Stimulated activated CD4-positive, alpha-beta T cell treated with anti-CD3 and anti-CD28 coated beads, Interleukin-12 subunit alpha, Interleukin-12 subunit beta, amount 100 ng/mL, for 4 hours (primary cell): ENCODE results near the gene RIMBP2.

Source experiments
- DNase-seq: peaks from one replicate; pipeline ENCODE4 v3.0.0-alpha.2; 2020

RIMBP2 gene

DNA sequence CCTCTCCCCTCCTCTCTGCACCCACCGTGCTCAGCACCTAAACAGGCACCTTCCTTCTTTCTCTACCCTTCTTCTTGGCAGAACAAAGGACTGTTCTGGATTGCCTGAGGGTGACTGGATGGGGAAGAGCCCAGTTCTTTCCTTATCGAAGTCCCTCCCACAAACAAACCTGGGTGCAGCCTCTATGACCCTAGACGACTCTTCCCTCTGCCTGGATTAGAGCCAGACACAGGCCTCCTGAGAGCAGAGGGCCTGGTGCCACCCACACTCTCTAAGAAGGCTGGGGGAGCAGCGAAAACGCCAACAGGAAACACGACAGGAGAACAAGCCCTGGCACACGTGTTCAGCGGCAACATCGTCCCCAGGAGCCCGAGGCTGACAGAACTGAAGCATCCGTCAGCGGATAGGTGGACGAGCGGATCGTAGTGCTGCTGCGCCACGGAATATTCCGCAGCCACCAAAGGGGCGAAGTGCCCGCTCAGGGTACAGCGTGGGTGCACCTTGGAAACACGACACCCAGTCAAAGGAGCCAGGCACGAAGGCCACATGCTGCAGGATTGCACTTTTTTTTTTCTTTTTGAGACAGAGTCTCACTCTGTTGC, 38.0 kb downstream of the RIMBP2 start:
- no peak for DNase-seq

DNA sequence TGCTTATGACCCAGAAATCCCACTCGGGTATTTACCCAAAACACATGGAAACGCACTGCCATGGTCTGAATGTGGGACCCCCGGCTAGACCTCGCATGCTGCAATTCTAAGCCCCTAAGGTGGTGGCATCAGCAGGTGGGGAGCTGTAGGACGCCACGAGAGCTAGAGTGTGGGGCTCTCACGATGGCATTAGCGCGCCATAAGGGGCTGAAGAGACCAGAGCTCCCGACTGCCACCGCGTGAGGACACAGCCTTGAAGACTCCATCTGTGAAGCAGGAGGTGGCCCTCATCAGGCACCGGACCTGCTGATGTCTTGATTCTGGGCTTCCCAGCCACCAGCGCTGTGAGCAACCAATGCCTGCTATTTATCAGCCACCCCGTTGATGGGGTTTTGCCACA, 40.3 kb downstream of the RIMBP2 start:
- DNase-seq: no peak

- no peak for DNase-seq
These were observed 41.0 kb downstream of the RIMBP2 start for GRCh38 chr12:130675121-130675520.

DNA sequence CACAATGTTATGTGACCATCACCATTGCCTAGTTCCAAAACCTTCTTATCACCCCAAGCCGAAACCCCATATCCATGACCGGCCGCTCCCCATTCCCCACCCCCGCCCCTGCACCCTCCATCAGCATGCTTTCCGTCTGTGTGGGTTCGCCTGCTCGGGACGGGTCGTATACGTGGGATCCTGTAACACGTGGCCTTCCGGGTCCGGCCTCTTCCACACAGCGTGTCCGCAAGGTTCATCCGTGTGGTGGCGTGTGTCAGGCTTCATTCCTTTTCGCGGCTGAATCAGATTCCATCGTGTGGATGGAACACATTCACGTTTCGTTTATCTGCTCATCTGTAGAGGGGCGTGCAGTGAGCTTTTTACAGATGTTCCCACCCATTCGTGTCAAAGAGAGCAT, 41.4 kb downstream of the RIMBP2 start:
- no peak for DNase-seq

- DNase-seq: no peak
These were observed 42.9 kb downstream of the RIMBP2 start for GRCh38 chr12:130673036-130673705.

GRCh38 chr12:130672089-130672820, 43.8 kb downstream of the RIMBP2 start:
- no peak for DNase-seq

DNA sequence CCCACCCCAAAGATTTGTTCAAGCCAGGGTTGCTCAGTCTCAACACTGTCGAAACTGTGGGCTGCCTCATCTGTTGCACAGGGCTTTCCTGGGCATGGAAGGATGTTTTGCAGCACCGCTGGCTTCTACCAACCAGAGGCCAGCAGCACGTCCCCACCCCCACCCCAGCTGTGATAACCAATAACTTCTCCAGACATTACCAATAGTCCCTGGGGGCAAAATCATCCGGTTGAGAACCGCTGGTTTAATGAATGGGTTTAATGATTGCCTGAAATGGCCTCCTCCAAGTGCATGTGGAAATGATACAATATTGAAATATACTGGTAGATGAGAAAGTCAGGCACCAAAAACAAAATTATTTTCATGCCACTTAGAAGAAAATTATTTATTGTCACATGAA, 44.5 kb downstream of the RIMBP2 start:
- no peak for DNase-seq

DNA sequence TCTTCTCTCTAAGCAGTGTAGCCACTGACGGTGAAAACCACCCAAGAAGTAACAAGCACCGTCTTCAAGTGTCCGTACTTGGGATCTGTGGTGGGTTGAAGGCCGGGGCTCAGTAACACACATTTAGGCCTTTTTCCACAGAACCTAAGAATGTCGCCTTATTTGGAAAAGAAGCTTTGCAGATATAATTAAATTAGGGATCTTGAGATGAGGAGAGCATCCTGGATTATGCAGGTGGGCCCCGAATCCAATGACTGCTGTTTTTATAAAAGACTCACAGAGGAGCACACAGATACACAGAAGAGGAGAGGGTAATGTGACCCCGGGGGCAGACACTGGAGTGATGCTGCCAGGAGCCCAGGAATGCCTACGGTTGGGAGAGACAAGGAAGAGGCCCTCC, 46.3 kb downstream of the RIMBP2 start:
- DNase-seq: no peak

- DNase-seq: no peak
These were observed 46.9 kb downstream of the RIMBP2 start for GRCh38 chr12:130669205-130669557.

GRCh38 chr12:130668286-130669204, 47.6 kb downstream of the RIMBP2 start:
- no peak for DNase-seq

- no peak for DNase-seq
These were observed 48.6 kb downstream of the RIMBP2 start for GRCh38 chr12:130667421-130667960.

DNA sequence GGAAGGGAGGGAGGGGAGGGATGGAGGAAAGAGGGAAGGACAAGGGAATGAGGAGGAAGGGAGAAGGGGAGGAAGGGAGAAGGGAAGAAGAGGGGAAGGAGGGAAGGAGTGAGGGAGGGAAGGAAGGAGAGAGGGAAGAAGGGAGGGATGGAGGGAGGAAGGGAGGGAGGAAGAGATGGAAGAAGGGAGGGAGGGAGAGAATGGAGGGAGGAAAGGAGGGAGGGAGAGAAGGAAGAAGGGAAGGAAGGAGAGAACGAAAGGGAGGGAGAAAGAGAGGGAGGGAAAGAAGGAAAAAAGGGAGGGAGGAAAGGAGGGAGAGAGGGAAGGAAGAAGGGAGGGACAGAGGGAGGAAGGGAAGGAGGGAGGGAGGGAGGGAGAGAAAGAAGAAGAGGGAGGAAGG, 49.5 kb downstream of the RIMBP2 start:
- DNase-seq: no peak

DNA sequence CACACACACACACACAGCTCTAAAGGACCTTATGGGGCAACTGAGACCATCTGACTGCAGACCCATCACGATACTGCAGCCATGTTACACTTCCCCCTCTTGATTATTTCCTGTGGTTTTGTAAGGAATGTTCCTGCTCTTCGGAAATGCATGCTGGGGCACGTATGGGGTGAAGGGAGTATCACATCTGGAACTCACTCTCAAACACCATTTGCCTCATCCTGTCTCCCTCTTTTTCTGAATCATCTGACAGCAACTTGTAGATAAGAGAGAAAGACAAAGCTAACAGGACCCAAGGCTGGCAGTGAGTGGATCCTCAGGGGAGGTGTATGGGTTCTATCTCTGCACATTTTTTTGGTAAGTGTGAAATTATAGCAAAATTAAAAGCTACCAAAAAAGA, 50.3 kb downstream of the RIMBP2 start:
- no peak for DNase-seq

- no peak for DNase-seq
These were observed 51.3 kb downstream of the RIMBP2 start for GRCh38 chr12:130664772-130665171.

DNA sequence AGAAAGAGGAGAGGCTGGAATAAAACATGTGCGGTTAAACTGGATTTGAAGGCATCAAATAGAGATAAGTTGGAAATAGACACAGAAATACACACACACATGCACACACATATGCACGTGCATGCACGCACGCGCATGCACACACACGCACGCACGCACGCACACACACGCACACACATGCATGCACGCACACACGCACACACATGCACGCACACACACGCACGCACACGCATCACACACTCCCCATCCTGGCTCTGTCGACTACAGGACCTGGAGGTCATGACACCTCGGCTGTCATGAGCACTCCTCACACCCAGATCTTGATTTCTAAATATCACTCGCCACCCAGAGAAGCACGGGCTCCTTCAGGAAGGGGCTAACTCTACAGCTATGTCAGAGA, 51.8 kb downstream of the RIMBP2 start:
- DNase-seq: no peak

- DNase-seq: no peak
These were observed 52.6 kb downstream of the RIMBP2 start for GRCh38 chr12:130663514-130663913.

DNA sequence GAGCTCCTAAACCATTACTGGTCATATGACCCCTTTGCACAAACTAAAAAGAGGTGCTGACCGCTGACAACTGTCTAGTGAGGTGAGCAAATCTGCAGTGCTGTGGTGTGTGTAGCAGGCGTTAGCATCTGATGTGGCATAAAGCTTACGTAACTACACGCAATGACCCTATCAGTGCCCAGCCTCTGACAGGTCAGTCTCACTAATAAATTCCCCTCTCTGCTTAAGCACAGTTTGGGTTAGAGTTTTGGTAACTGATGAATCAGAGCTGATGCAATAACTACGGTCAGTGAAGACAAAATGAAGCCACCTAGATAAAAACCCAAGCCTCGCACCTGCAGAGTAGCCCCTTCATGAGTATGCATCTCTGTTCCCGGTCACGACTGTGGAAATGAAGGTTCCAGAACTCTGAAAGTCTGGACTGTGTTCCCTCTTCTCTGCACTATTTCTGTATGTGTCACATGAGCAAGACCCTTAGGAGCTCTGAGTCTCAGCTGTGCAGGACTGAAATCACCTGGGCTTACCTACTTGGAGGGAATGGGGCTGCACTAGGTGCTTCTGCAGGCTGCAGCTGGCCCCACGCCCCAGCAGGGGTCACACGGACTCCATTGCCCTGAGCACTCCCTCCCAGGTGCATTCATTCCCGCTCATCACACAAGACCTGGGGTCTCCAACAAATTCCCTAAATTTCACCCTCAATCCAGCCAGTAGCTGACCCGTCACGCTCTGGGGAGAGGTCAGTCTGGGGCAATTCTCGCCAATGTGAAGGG, 54.4 kb downstream of the RIMBP2 start:
- DNase-seq: no peak

- DNase-seq: no peak
These were observed 55.0 kb downstream of the RIMBP2 start for GRCh38 chr12:130661059-130661458.

GRCh38 chr12:130658145-130658911, 57.8 kb downstream of the RIMBP2 start:
- no peak for DNase-seq

GRCh38 chr12:130656411-130656810, 59.7 kb downstream of the RIMBP2 start:
- no peak for DNase-seq

DNA sequence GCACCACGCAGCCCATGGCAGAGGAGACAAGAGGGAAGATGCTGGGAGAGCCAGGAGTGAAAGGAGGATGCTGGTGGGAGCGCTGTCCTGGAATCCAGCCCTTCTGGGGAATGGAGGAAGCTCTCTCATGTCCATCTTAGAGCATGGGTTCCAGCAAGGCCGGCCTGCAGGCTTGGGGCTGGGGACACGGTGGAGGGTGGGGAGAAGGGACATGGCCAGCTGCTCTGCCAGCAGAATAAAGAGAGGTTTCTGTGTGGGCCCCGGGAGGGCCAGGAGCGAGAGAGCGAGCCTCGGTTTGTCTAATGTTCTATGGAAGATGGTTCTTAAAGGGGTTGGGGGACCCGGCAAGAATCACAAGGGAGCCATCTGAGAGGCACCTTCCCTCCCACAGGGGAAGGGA, 60.2 kb downstream of the RIMBP2 start:
- DNase-seq: no peak
